MM.1S (cell line): Measurements from ENCODE around the gene IDH3G.

Source experiments
- DNase-seq: peaks from one replicate; pipeline ENCODE4 v3.0.0-alpha.2; 2015
- H2AFZ ChIP-seq: fragments of 300-600 bp; sonication (generic); 2 replicates; pipeline ENCODE4 v1.6.0; 2016; ENCODE audit warnings: antibody characterized with exemption, low read length
- H3F3A ChIP-seq: fragments of 300-600 bp; sonication (generic); 2 replicates; pipeline ENCODE4 v1.6.1; 2016; ENCODE audit warnings: mild to moderate bottlenecking, antibody characterized with exemption, low read length, moderate library complexity, mixed read lengths; ENCODE audit not compliant: insufficient read depth
- H3K27ac ChIP-seq: fragments of 300-600 bp; sonication (generic); 2 replicates; pipeline ENCODE4 v1.5.1; 2016; ENCODE audit warnings: mild to moderate bottlenecking, low read length
- H3K27me3 ChIP-seq: fragments of 300-600 bp; sonication (generic); replicated peaks from 2 replicates; pipeline ENCODE4 v1.6.0; 2016; ENCODE audit warnings: low read length; ENCODE audit not compliant: insufficient read depth
- H3K36me3 ChIP-seq: fragments of 300-600 bp; sonication (generic); replicated peaks from 2 replicates; pipeline ENCODE4 v1.6.1; 2016; ENCODE audit warnings: mild to moderate bottlenecking, low read length, mixed read lengths; ENCODE audit not compliant: insufficient read depth
- H3K4me1 ChIP-seq: fragments of 300-600 bp; sonication (generic); 2 replicates; pipeline ENCODE4 v1.6.1; 2016; ENCODE audit warnings: low read length, mixed read lengths
- H3K4me2 ChIP-seq: fragments of 300-600 bp; sonication (generic); 2 replicates; pipeline ENCODE4 v1.6.0; 2016; ENCODE audit warnings: low read depth, low read length
- H3K4me3 ChIP-seq: fragments of 300-600 bp; sonication (generic); 2 replicates; pipeline ENCODE4 v1.5.1; 2016; ENCODE audit warnings: low read length, mixed read lengths
- H3K79me2 ChIP-seq: fragments of 300-600 bp; sonication (generic); 2 replicates; pipeline ENCODE4 v1.6.1; 2016; ENCODE audit warnings: mixed run types, low read length, mixed read lengths
- H3K9ac ChIP-seq: fragments of 300-600 bp; sonication (generic); 2 replicates; pipeline ENCODE4 v1.6.1; 2016; ENCODE audit warnings: low read length, mixed read lengths
- H3K9me2 ChIP-seq: fragments of 300-600 bp; sonication (generic); replicated peaks from 2 replicates; pipeline ENCODE4 v1.6.1; 2016; ENCODE audit warnings: mild to moderate bottlenecking, low read length, mixed read lengths; ENCODE audit not compliant: insufficient read depth
- H3K9me3 ChIP-seq: fragments of 300-600 bp; sonication (generic); replicated peaks from 2 replicates; pipeline ENCODE4 v1.6.1; 2016; ENCODE audit warnings: mild to moderate bottlenecking, low read length, mixed read lengths; ENCODE audit not compliant: insufficient read depth
- H4K20me1 ChIP-seq: fragments of 300-600 bp; sonication (generic); 2 replicates; pipeline ENCODE4 v1.6.1; 2016; ENCODE audit warnings: mild to moderate bottlenecking, low read length, moderate library complexity, mixed read lengths; ENCODE audit not compliant: insufficient read depth
- CTCF ChIP-seq: fragments of 300-600 bp; sonication (generic); IDR thresholded peaks from 2 replicates; pipeline ENCODE4 v1.5.1; 2016; ENCODE audit warnings: antibody characterized with exemption, low read length, mixed read lengths
- EZH2 ChIP-seq: fragments of 300-600 bp; sonication (generic); optimal IDR thresholded peaks from 2 replicates; pipeline ENCODE3; 2017; ENCODE audit warnings: low read depth, mild to moderate bottlenecking, antibody characterized with exemption, low read length, mixed read lengths
- EZH2phosphoT487 ChIP-seq: fragments of 300-600 bp; sonication (generic); IDR thresholded peaks from 2 replicates; pipeline ENCODE4 v1.6.1; 2018; ENCODE audit warnings: antibody characterized with exemption, low read length

The IDH3G gene

GRCh38 chrX:153741446-153741845 is 52.7 kb downstream of the IDH3G start:
- H2AFZ ChIP-seq: no peak overlapping the region
- no peaks in the 10 kb centered on the region for H3K4me1 ChIP-seq

GRCh38 chrX:153740631-153741222 is 53.4 kb downstream of the IDH3G start:
- Histone ChIP-seq H3K36me3 (no peaks in the 10 kb centered on the region), H3K27ac (no peak overlapping the region), H3K9me2 (no peaks in the 10 kb centered on the region), H3K9ac (no peak overlapping the region), H3K4me3 (no peak overlapping the region), H3K9me3 (no peaks in the 10 kb centered on the region), H3K79me2 (no peaks in the 10 kb centered on the region), H3K4me2 (no peak overlapping the region), H2AFZ (no peak overlapping the region), H3F3A (no peaks in the 10 kb centered on the region), H3K27me3 (no peaks in the 10 kb centered on the region), H3K4me1 (no peaks in the 10 kb centered on the region), H4K20me1 (no peaks in the 10 kb centered on the region)
- no peak for TF ChIP-seq EZH2phosphoT487
- DNase-seq: no peak

More at GRCh38 chrX:153741446-153741845, 52.7 kb downstream of the IDH3G start:
- DNase-seq: no peak
- Histone ChIP-seq H3K9me3 (no peaks in the 10 kb centered on the region), H4K20me1 (no peaks in the 10 kb centered on the region), H3K27ac (no peak overlapping the region), H3K27me3 (no peaks in the 10 kb centered on the region), H3F3A (no peaks in the 10 kb centered on the region), H3K79me2 (no peaks in the 10 kb centered on the region), H3K36me3 (no peaks in the 10 kb centered on the region), H3K4me3 (no peak overlapping the region), H3K9me2 (no peaks in the 10 kb centered on the region), H3K9ac (no peak overlapping the region), H3K4me2 (no peak overlapping the region)
- no peak for TF ChIP-seq EZH2
- TF ChIP-seq EZH2phosphoT487: no peak
- TF ChIP-seq CTCF: no peak

GRCh38 chrX:153739754-153740486 is 54.3 kb downstream of the IDH3G start:
- Histone ChIP-seq H3K27me3 (no peaks in the 10 kb centered on the region), H3K36me3 (no peaks in the 10 kb centered on the region), H3K27ac (no peak overlapping the region), H3K4me3 (no peak overlapping the region), H3K9me2 (no peaks in the 10 kb centered on the region), H3F3A (no peaks in the 10 kb centered on the region), H3K4me2 (no peak overlapping the region), H3K9ac (no peak overlapping the region), H4K20me1 (no peaks in the 10 kb centered on the region), H3K4me1 (no peaks in the 10 kb centered on the region), H3K9me3 (no peaks in the 10 kb centered on the region), H3K79me2 (no peaks in the 10 kb centered on the region), H2AFZ (no peak overlapping the region)
- TF ChIP-seq EZH2 (no peak), CTCF (no peak), EZH2phosphoT487 (no peak)
- DNase-seq: no peak

- no peaks in the 10 kb centered on the region for H3K27me3 ChIP-seq
- no peaks in the 10 kb centered on the region for H3F3A ChIP-seq
- H3K9me3 ChIP-seq: no peaks in the 10 kb centered on the region
- H3K36me3 ChIP-seq: no peaks in the 10 kb centered on the region
- no peak overlapping the region for H3K4me3 ChIP-seq
- TF ChIP-seq CTCF: no peak
- TF ChIP-seq EZH2: no peak
- TF ChIP-seq EZH2phosphoT487: no peak
- no peak overlapping the region for H3K4me2 ChIP-seq
- no peak overlapping the region for H3K27ac ChIP-seq
- no peaks in the 10 kb centered on the region for H3K4me1 ChIP-seq
- no peak for DNase-seq
- no peak overlapping the region for H3K9ac ChIP-seq
- H4K20me1 ChIP-seq: no peaks in the 10 kb centered on the region
- H2AFZ ChIP-seq: no peak overlapping the region
- H3K79me2 ChIP-seq: no peaks in the 10 kb centered on the region
- no peaks in the 10 kb centered on the region for H3K9me2 ChIP-seq
These were observed 56.0 kb downstream of the IDH3G start for GRCh38 chrX:153738056-153738605.
